Measurements from ENCODE around the gene ING3.
A peak's percentile ranks its signal among the peaks of the same experiment; 100 is the strongest.

ING3 gene

GRCh38 chr7:120950539-120951308 lies at the start of gene ING3:
TSS of gene ING3 (plus strand) at chr7:120950777. CDS start at chr7:120950897, 120 bp downstream.
- Mint-ChIP-seq H3K4me1 (peaks cover 21% of the 10 kb centered on the region), H3K4me3 (peak within 1 kb of the TSS; percentile 92 to 98), H3K9me3 (no peaks in the 10 kb centered on the region), H3K27ac (peak within 1 kb of the TSS; percentile 99 to 100), H3K27me3 (peaks cover 8% of the 10 kb centered on the region)
- DNase-seq (peak; percentile 95 to 97), ATAC-seq (peak; percentile 97)

DNA sequence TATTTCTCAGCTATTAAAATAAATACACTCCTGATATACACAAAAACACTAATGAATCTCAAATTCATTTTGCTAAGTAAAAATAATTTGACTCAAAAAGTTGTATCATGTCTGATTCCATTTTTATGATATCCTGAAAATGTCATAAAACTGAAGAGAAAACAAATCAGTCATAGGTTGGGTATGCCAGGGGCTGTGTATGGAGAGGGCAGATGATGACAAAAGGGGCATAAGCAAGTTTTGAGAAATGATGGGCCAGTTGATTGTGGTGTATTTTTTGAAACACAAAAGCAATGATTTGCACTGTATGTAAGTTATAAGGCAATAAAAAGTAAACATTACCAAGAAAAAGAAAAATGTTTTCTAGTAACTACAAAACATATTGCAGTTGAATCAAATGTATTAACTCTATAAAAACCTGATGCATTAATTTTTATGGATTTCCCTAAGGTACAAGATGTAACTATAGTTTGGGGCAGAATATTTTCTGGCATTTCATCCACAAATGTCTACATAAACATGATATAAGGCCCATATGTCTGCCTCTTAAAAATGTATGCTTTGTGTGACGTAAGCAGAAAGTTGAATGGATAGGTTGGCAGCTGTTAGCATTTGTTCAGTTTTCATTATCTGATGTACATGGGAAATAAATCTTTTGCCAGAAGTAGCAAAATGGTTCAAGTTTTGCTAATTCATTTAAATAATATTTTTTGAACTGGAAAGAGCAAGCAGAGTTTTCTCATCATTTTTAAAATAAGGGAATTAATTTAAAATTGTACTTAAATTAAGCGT lies 35.1 kb upstream of the ING3 start:
- no peaks in the 10 kb centered on the region for H3K27me3 Mint-ChIP-seq
- H3K4me3 Mint-ChIP-seq, result no peak overlapping the region
- no peak for ATAC-seq
- H3K27ac Mint-ChIP-seq, result no peak overlapping the region
- H3K9me3 Mint-ChIP-seq, result no peaks in the 10 kb centered on the region
- DNase-seq, result no peak
- H3K4me1 Mint-ChIP-seq, result no peaks in the 10 kb centered on the region

DNA sequence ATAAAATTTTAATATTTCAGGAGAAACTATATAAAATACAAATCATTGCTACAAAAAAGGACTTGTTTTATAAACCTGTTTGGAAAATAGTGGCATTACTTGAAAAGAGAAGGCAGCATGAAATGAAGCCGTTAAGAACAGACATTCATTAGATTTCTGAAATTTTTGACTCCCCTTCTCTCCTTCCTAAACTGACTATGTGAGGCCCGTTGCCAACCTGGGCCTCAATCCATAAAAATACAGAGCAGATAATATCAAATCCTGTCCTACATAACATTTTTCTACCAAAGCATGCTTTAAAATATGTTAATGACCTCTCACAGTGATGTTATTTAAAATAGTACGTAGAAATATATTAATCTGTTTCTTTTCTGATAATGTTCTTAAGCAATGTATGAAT lies 34.5 kb upstream of the ING3 start:
- no peak overlapping the region for H3K27ac Mint-ChIP-seq
- no peaks in the 10 kb centered on the region for H3K27me3 Mint-ChIP-seq
- no peak for DNase-seq
- no peak for ATAC-seq
- no peaks in the 10 kb centered on the region for H3K4me1 Mint-ChIP-seq
- no peak overlapping the region for H3K4me3 Mint-ChIP-seq
- no peaks in the 10 kb centered on the region for H3K9me3 Mint-ChIP-seq

GRCh38 chr7:120916538-120916937 lies 34.0 kb upstream of the ING3 start:
- Mint-ChIP-seq H3K4me1 (no peaks in the 10 kb centered on the region), H3K27me3 (no peaks in the 10 kb centered on the region), H3K4me3 (no peak overlapping the region), H3K27ac (no peak overlapping the region), H3K9me3 (no peaks in the 10 kb centered on the region)
- DNase-seq (no peak), ATAC-seq (no peak)

GRCh38 chr7:120919466-120919865 lies 31.1 kb upstream of the ING3 start:
- Mint-ChIP-seq H3K27ac (no peak overlapping the region), H3K4me1 (no peaks in the 10 kb centered on the region), H3K27me3 (no peaks in the 10 kb centered on the region), H3K9me3 (no peaks in the 10 kb centered on the region), H3K4me3 (no peak overlapping the region)
- no peak for ATAC-seq
- no peak for DNase-seq

DNA sequence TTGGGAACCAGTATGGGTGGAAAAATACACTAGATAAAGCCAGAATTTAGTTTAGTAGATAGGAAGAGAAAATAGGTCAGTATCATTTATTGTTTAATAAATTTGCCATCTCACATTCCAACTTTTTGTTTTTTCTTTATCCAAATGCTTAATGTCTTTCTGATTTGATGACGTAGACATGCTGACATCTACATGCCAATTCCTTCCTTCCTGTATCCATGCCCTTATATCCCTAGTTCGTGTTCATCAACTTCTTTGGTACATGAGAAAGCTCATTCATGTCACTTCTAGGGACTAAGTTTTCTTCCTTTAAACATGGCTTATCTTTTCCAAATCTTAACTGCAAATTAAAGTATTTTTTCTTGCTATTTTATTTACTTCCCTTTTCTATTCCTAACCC lies 30.5 kb upstream of the ING3 start:
- Mint-ChIP-seq H3K4me3 (no peak overlapping the region), H3K27ac (no peak overlapping the region), H3K27me3 (peaks cover 5% of the 10 kb centered on the region), H3K9me3 (no peaks in the 10 kb centered on the region), H3K4me1 (no peaks in the 10 kb centered on the region)
- DNase-seq (no peak), ATAC-seq (no peak)

- H3K27ac Mint-ChIP-seq, result no peak overlapping the region
- no peaks in the 10 kb centered on the region for H3K9me3 Mint-ChIP-seq
- no peak for DNase-seq
- peaks cover 9% of the 10 kb centered on the region for H3K27me3 Mint-ChIP-seq
- H3K4me3 Mint-ChIP-seq, result no peak overlapping the region
- no peak for ATAC-seq
- H3K4me1 Mint-ChIP-seq, result no peaks in the 10 kb centered on the region
Measured at GRCh38 chr7:120920591-120921274, 29.8 kb upstream of the ING3 start.

GRCh38 chr7:120924837-120925236 lies 25.7 kb upstream of the ING3 start:
- no peak overlapping the region for H3K27ac Mint-ChIP-seq
- H3K4me3 Mint-ChIP-seq, result no peak overlapping the region
- no peaks in the 10 kb centered on the region for H3K4me1 Mint-ChIP-seq
- H3K27me3 Mint-ChIP-seq, result peaks cover 16% of the 10 kb centered on the region
- DNase-seq, result no peak
- ATAC-seq, result no peak
- H3K9me3 Mint-ChIP-seq, result no peaks in the 10 kb centered on the region

GRCh38 chr7:120925392-120925791 lies 25.2 kb upstream of the ING3 start:
- Mint-ChIP-seq H3K4me3 (no peak overlapping the region), H3K4me1 (no peaks in the 10 kb centered on the region), H3K27me3 (peaks cover 16% of the 10 kb centered on the region), H3K27ac (no peak overlapping the region), H3K9me3 (no peaks in the 10 kb centered on the region)
- DNase-seq, result no peak
- ATAC-seq, result no peak

DNA sequence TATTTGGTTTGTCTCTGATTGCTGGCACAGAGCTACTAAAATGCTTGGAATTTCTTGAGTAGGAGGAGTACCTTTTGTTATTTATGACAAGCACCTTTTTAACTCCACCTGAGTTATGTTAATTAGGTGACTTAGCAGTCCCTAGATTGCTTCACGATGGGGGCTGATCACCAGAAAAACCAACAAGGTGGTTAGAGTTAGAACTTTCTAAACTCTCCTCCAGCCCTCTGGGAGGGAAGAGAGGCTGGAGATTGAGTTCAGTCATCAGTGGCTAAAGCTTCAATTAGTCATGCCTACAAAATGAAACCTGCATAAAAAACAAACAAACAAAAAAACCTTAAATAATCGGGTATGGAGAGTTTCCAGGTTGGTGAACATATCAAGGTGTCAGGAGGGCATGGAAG lies 23.6 kb upstream of the ING3 start:
- DNase-seq (no peak), ATAC-seq (no peak)
- Mint-ChIP-seq H3K4me1 (no peaks in the 10 kb centered on the region), H3K4me3 (no peak overlapping the region), H3K9me3 (no peaks in the 10 kb centered on the region), H3K27ac (no peak overlapping the region), H3K27me3 (peaks cover 23% of the 10 kb centered on the region)

DNA sequence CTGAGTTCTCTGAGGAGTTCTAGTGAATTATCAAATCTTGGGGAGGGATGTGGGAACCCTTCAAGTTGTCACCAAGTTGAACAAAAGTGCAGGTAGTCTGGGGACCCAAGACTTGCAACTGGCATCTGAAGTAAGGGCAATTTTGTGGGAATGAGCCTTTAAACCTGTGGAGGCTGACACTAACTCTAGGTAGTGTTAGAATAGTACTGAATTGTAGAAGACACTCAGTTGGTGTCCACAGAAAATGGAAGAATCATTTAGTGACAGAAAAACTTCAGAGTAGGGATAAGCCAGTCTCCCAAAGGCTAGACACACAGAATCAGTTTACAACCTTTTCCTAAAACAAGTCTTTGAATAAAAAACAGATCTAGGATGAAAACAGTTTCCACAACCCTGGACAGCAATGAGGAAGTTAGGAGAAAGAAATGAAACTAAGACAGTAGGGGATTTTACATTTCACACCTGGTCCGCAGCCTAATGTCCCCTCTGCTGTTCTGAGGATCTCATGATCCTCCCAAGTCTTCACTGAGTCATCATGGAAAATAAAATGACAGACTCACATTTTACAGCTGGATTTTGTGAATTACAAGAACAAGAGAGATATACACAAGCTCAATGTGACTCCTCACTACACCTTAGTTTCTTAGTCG lies 23.0 kb upstream of the ING3 start:
- peaks cover 25% of the 10 kb centered on the region for H3K27me3 Mint-ChIP-seq
- H3K27ac Mint-ChIP-seq, result no peak overlapping the region
- H3K9me3 Mint-ChIP-seq, result no peaks in the 10 kb centered on the region
- H3K4me1 Mint-ChIP-seq, result no peaks in the 10 kb centered on the region
- ATAC-seq (no peak), DNase-seq (no peak)
- H3K4me3 Mint-ChIP-seq, result no peak overlapping the region

GRCh38 chr7:120931243-120931642 lies 19.3 kb upstream of the ING3 start:
- H3K27me3 Mint-ChIP-seq, result peaks cover 21% of the 10 kb centered on the region
- H3K27ac Mint-ChIP-seq, result no peak overlapping the region
- no peak overlapping the region for H3K4me3 Mint-ChIP-seq
- ATAC-seq, result no peak
- no peak for DNase-seq
- no peaks in the 10 kb centered on the region for H3K4me1 Mint-ChIP-seq
- H3K9me3 Mint-ChIP-seq, result no peaks in the 10 kb centered on the region

DNA sequence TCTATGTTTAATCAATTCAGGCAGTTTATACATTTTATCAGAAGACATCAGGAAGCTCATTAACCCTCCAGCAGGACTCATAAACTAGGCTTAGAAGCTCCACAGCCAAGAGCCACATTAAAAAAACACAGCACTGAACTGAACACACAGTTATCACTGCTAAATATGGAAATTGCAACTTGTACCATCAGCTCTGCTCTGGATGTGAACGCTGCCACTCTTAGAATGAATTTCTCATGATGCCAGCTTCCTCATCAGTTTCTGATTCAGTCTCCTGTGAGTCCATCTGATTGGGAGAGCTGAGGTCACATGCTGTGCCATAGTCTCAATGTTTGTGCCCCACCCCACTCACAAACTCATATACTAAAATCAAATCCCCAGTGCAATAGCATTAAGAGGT lies 17.1 kb upstream of the ING3 start:
- no peak for ATAC-seq
- Mint-ChIP-seq H3K27ac (no peak overlapping the region), H3K27me3 (peaks cover 14% of the 10 kb centered on the region)

DNA sequence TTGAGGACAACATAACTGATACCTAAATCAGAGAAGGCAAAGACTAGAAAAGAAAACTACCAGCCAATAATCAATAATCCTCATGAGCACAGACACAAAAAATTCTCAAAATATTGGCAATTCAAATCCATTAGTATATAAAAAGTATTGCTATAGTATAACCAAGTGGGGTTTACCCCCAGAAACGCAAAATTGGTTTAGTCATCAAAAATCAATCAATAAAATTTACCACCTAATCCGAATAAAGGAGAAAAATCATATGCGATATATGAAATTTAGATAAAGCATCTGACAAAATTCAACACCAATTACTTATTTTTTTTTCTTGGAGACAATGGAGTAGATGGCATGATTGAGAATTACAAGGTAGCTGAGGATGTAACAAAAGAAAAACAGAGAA lies 11.2 kb upstream of the ING3 start:
- Mint-ChIP-seq H3K4me1 (no peaks in the 10 kb centered on the region), H3K27me3 (peaks cover 5% of the 10 kb centered on the region), H3K27ac (no peak overlapping the region), H3K9me3 (no peaks in the 10 kb centered on the region), H3K4me3 (no peak overlapping the region)
- DNase-seq, result no peak
- no peak for ATAC-seq

More for the DNA sequence above, 17.1 kb upstream of the ING3 start:
- H3K9me3 Mint-ChIP-seq, result no peaks in the 10 kb centered on the region
- no peak overlapping the region for H3K4me3 Mint-ChIP-seq
- no peak for DNase-seq
- H3K4me1 Mint-ChIP-seq, result no peaks in the 10 kb centered on the region

- no peaks in the 10 kb centered on the region for H3K4me1 Mint-ChIP-seq
Measured at GRCh38 chr7:120941064-120941463, 9.5 kb upstream of the ING3 start.

More at GRCh38 chr7:120941064-120941463, 9.5 kb upstream of the ING3 start:
- peaks cover 1% of the 10 kb centered on the region for H3K27me3 Mint-ChIP-seq
- no peaks in the 10 kb centered on the region for H3K9me3 Mint-ChIP-seq
- no peak for ATAC-seq
- DNase-seq, result no peak
- no peak overlapping the region for H3K4me3 Mint-ChIP-seq
- H3K27ac Mint-ChIP-seq, result no peak overlapping the region

All from stimulated activated naive CD8-positive, alpha-beta T cell treated with anti-CD3 and anti-CD28 coated beads, Interleukin-15, amount 100 ng/mL, for 72 hours (primary cell).